Activated CD4-positive, CD25-positive, alpha-beta regulatory T cell treated with anti-CD3 and anti-CD28 coated beads, Interleukin-2, amount 50 U/mL, for 72 hours (primary cell): Measurements from ENCODE around the gene CXCL5.
"Not testable (repeated sequence)": the region's sequence is repeated elsewhere in the genome, so short reads cannot be mapped to it uniquely, and the experiment has no call there.

ENCODE experiments used
- DNase-seq: peaks from one replicate; pipeline ENCODE4 v3.0.0; 2021

CXCL5 gene

DNA sequence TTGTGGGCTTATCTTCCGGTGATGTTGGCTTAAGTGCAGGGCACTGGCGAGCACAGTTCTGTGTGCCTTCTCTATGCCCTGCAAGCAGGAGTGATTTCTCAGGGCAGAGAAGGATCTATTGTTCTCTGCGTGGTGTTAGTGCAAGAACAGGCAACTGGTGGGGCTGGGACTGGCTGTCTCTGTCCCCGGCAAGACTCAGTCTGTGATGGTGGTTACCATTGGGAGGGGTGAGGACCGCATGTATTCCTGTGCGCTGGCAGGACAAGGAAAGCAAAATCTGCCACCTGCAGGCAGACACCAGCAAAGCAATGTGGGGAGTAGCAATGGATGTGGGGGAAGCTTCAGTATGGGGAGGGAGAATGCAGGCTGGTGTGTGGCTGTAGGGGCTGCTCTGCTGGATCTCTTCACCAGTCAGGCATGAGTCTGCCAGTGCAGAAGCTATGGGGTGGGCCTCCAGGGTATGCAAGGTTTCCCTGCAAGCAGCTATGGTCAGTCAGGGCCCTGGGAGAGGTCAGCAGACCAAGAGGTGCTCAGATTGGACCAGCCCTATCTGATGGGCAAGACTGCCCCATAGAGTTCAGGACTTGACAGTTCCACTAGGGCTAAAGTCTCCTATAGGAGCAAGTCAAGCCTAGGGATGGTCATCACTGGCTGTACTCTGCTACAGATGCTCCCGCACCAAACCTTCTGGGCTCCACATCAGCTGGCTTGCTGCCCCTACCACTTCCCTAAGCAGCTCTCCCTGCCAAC is 33.4 kb downstream of the CXCL5 start:
- no peak for DNase-seq

DNA sequence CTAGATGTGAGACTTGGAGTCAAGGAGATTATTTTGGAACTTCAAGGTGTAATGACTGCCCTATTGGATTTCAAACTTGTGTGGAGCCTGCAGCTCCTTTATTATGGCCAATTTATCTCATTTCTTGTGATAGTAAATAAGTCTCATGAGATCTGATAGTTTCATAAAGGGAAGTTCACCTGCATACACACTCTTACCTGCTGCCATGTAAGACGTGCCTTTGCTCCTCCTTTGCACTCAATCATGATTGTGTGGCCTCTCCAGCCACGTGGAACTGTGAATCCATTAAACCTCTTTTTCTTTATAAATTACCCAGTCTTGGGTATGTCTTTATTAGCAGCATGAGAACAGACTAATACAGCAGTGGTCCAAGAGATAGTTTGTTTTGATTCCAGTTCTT is 35.8 kb downstream of the CXCL5 start:
- DNase-seq: no peak

GRCh38 chr4:73959041-73959440 is 39.4 kb downstream of the CXCL5 start:
- DNase-seq: not testable (repeated sequence)

- no peak for DNase-seq
These were observed 46.1 kb downstream of the CXCL5 start for GRCh38 chr4:73952352-73952751.

DNA sequence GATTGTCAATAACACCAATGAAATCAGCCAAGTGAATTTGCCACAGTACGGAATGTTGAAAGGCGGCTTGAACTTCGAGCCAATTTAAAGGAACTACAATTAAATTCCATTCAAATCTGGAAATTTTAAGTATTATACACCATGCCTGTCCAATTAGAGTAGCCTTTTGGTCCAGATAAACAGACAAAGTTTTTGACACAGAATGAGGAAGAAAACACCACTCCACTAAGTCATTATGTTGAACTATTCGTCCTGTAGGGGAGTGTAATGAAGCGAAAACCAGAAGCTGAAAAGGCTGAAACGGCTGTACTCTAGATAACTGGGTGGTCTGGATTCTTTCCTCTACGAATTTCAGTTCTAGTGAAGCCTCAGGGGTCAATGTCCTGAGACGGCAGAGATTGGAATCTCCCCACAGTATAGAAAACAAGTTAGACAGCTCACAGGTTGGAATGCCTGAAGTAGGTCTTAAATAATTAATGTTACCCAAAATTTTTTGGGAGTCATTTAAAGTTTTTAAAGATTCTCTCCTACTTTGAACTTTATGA is 48.0 kb downstream of the CXCL5 start:
- DNase-seq: not testable (repeated sequence)

- no peak for DNase-seq
These were observed 49.3 kb downstream of the CXCL5 start for GRCh38 chr4:73948990-73949706.

- DNase-seq: no peak
These were observed 50.2 kb downstream of the CXCL5 start for GRCh38 chr4:73948291-73948690.

GRCh38 chr4:73947239-73947985 is 51.1 kb downstream of the CXCL5 start:
- no peak for DNase-seq

DNA sequence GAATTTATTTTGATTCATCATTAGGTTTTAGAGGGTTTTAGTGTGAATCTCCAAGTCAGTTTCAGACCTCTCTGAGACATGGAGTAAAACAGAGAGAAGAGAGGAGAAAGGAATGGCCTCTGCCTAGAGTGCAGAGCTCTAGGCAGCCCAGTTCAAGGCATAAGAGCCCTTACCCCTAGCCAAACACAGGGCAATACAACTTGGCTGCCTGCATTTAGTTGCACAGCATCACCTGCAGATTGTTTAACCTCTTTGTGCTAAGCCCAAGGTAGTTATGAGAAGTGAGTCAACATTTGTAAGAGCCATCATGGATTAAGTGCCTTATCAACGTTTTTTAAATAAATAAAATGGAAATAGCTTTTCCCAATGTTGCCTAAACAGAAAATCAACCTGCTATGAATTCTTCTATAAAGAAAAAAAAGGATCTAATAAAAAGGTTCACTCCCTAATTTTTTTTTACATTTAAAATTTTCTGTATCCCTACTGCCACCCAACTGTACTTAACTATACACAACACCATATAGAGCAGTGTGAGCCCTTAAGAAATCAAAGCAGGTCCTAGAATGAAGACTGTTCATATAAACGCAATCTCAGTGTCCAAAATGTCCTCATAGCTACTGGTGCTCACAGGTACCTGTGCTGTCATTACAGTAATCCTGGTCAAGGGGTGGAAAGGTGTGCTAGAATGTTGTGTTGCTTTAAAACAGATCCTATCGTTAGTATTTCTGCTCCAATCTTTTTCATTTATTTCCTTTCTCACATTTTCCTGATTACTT is 52.6 kb downstream of the CXCL5 start:
- DNase-seq: no peak
